ENCODE measurements around the gene NUTM2F. TPM values are rescaled to one million over a fixed set of nuclear protein-coding genes. Genes with fewer than 3 reads are reported as not detected.

NUTM2F gene
- total RNA-seq, 1 experiment from 2014 or later: 0.15 TPM

DNA sequence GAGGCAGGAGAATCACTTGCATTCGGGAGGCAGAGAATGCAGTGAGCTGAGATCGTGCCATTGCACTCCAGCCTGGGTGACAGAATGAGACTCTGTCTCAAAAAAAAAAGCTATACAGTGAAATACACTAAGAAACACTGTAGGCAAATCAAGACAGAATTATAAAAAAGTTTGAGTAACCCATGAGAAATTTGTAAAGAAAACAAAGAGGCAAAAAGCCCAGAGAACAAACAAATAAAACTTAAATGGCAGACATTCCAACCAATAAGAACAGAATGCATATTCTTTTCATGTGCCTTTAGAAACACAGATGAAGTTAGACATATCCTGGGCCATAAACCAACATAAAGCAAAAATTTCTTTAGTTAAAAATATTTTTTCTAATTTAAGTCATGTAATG lies 38.8 kb downstream of the NUTM2F start (continued):
- TF ChIP-seq GABPB1 (CRISPR knock-in tag; IDR thresholded peaks at IDR 0.05) (no peak), TEAD1 (CRISPR knock-in tag; IDR thresholded peaks at IDR 0.05) (no peak), CBFB (CRISPR knock-in tag; IDR thresholded peaks at IDR 0.05; ENCODE audit: low read depth) (no peak)
- TF ChIP-seq, protein P1, sequence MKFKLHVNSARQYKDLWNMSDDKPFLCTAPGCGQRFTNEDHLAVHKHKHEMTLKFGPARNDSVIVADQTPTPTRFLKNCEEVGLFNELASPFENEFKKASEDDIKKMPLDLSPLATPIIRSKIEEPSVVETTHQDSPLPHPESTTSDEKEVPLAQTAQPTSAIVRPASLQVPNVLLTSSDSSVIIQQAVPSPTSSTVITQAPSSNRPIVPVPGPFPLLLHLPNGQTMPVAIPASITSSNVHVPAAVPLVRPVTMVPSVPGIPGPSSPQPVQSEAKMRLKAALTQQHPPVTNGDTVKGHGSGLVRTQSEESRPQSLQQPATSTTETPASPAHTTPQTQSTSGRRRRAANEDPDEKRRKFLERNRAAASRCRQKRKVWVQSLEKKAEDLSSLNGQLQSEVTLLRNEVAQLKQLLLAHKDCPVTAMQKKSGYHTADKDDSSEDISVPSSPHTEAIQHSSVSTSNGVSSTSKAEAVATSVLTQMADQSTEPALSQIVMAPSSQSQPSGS (CRISPR knock-in tag; IDR thresholded peaks at IDR 0.05; ENCODE audit: borderline replicate concordance, low read depth): no peak

DNA sequence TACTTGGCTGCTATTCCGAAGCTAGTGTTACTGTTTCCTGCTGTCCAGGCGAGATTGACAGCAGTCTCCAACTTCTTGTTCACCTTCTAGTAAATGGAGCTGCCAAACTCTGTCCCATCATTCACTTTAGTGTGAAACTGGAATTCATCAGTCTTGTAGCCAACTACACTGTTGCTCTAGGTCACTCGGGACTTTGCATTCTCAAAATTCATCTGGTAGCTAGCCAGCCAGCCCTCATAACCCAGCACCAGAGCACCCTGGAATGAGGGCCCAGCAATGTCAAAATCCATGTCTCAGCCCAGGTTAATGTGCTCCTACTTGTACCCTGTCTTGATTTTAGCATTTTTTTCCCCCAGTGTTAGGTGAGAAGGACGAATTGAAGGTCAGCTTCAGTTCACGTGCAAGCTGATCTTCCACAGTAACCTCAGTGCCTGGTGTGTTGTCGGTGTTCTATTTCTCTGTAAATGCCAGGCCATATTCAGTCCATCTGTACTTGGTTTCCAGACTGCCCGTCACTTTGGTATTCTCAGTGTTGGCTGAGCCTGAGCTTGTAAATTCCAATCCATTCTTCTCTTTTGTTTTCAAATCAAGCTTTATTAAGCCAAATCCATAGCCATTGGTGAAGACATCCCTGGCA lies 40.4 kb downstream of the NUTM2F start:
- Mint-ChIP-seq H3K27me3 (ENCODE audit: low read depth) (no peaks in the 10 kb centered on the region), H3K36me3 (peaks cover 26% of the 10 kb centered on the region), H3K4me1 (no peaks in the 10 kb centered on the region), H3K27ac (no peak overlapping the region), H3K4me3 (no peak overlapping the region), H3K9me3 (peaks cover 8% of the 10 kb centered on the region)
- TF ChIP-seq, protein P2, sequence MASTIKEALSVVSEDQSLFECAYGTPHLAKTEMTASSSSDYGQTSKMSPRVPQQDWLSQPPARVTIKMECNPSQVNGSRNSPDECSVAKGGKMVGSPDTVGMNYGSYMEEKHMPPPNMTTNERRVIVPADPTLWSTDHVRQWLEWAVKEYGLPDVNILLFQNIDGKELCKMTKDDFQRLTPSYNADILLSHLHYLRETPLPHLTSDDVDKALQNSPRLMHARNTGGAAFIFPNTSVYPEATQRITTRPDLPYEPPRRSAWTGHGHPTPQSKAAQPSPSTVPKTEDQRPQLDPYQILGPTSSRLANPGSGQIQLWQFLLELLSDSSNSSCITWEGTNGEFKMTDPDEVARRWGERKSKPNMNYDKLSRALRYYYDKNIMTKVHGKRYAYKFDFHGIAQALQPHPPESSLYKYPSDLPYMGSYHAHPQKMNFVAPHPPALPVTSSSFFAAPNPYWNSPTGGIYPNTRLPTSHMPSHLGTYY (CRISPR knock-in tag; IDR thresholded peaks at IDR 0.05): no peak
- TF ChIP-seq ESRRA (CRISPR knock-in tag; IDR thresholded peaks at IDR 0.05; ENCODE audit: borderline replicate concordance) (no peak), NFATC4 (CRISPR knock-in tag; IDR thresholded peaks at IDR 0.05) (no peak), MYBL2 (CRISPR knock-in tag; IDR thresholded peaks at IDR 0.05) (no peak), ELF4 (CRISPR knock-in tag; IDR thresholded peaks at IDR 0.05; ENCODE audit: low read depth) (no peak), HMGA2 (CRISPR knock-in tag; IDR thresholded peaks at IDR 0.05) (no peak)
- TF ChIP-seq, protein P3, sequence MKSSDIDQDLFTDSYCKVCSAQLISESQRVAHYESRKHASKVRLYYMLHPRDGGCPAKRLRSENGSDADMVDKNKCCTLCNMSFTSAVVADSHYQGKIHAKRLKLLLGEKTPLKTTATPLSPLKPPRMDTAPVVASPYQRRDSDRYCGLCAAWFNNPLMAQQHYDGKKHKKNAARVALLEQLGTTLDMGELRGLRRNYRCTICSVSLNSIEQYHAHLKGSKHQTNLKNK (CRISPR knock-in tag; IDR thresholded peaks at IDR 0.05): no peak
- TF ChIP-seq, protein P4, sequence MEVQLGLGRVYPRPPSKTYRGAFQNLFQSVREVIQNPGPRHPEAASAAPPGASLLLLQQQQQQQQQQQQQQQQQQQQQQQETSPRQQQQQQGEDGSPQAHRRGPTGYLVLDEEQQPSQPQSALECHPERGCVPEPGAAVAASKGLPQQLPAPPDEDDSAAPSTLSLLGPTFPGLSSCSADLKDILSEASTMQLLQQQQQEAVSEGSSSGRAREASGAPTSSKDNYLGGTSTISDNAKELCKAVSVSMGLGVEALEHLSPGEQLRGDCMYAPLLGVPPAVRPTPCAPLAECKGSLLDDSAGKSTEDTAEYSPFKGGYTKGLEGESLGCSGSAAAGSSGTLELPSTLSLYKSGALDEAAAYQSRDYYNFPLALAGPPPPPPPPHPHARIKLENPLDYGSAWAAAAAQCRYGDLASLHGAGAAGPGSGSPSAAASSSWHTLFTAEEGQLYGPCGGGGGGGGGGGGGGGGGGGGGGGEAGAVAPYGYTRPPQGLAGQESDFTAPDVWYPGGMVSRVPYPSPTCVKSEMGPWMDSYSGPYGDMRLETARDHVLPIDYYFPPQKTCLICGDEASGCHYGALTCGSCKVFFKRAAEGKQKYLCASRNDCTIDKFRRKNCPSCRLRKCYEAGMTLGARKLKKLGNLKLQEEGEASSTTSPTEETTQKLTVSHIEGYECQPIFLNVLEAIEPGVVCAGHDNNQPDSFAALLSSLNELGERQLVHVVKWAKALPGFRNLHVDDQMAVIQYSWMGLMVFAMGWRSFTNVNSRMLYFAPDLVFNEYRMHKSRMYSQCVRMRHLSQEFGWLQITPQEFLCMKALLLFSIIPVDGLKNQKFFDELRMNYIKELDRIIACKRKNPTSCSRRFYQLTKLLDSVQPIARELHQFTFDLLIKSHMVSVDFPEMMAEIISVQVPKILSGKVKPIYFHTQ (CRISPR knock-in tag; IDR thresholded peaks at IDR 0.05): no peak
- TF ChIP-seq, protein P5, sequence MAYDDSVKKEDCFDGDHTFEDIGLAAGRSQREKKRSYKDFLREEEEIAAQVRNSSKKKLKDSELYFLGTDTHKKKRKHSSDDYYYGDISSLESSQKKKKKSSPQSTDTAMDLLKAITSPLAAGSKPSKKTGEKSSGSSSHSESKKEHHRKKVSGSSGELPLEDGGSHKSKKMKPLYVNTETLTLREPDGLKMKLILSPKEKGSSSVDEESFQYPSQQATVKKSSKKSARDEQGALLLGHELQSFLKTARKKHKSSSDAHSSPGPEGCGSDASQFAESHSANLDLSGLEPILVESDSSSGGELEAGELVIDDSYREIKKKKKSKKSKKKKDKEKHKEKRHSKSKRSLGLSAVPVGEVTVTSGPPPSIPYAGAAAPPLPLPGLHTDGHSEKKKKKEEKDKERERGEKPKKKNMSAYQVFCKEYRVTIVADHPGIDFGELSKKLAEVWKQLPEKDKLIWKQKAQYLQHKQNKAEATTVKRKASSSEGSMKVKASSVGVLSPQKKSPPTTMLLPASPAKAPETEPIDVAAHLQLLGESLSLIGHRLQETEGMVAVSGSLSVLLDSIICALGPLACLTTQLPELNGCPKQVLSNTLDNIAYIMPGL (CRISPR knock-in tag; IDR thresholded peaks at IDR 0.05): no peak
- ChIA-PET CTCF (no interaction called here), POLR2A (no interaction called here)
- ATAC-seq (no peak), DNase-seq (ENCODE audit: low spot score) (no peak)

DNA sequence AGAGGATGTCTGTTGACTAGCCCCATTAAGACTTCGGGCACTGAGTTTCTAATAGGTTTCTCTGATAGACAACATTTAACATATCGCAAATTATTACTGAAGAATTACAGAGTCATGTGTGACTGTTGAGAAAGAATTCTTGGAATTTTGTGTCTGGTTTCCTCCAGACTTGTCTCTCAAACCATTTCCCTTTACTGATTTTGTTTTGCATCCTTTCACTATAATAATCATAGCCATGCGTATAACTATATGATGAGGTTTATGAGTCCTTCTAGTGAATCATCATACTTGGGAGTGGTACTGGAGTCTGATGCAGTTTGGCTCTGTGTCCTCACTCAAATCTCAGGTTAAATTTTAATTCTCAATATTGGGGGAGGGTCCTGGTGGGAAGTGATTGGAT lies 42.3 kb downstream of the NUTM2F start:
- peaks cover 1% of the 10 kb centered on the region for H3K9me3 Mint-ChIP-seq
- no peaks in the 10 kb centered on the region for H3K27me3 Mint-ChIP-seq (ENCODE audit: low read depth)
- no peak for TF ChIP-seq MYBL2 (CRISPR knock-in tag; IDR thresholded peaks at IDR 0.05)
- TF ChIP-seq ZNF396 (CRISPR knock-in tag; IDR thresholded peaks at IDR 0.05; ENCODE audit: borderline replicate concordance): no peak
- TF ChIP-seq TEAD1 (CRISPR knock-in tag; IDR thresholded peaks at IDR 0.05): no peak
- TF ChIP-seq, protein P6, sequence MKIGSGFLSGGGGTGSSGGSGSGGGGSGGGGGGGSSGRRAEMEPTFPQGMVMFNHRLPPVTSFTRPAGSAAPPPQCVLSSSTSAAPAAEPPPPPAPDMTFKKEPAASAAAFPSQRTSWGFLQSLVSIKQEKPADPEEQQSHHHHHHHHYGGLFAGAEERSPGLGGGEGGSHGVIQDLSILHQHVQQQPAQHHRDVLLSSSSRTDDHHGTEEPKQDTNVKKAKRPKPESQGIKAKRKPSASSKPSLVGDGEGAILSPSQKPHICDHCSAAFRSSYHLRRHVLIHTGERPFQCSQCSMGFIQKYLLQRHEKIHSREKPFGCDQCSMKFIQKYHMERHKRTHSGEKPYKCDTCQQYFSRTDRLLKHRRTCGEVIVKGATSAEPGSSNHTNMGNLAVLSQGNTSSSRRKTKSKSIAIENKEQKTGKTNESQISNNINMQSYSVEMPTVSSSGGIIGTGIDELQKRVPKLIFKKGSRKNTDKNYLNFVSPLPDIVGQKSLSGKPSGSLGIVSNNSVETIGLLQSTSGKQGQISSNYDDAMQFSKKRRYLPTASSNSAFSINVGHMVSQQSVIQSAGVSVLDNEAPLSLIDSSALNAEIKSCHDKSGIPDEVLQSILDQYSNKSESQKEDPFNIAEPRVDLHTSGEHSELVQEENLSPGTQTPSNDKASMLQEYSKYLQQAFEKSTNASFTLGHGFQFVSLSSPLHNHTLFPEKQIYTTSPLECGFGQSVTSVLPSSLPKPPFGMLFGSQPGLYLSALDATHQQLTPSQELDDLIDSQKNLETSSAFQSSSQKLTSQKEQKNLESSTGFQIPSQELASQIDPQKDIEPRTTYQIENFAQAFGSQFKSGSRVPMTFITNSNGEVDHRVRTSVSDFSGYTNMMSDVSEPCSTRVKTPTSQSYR (CRISPR knock-in tag; IDR thresholded peaks at IDR 0.05): no peak
- no peak for TF ChIP-seq NFATC4 (CRISPR knock-in tag; IDR thresholded peaks at IDR 0.05)
- TF ChIP-seq NR1H2 (CRISPR knock-in tag; IDR thresholded peaks at IDR 0.05): no peak
- TF ChIP-seq, protein P7, sequence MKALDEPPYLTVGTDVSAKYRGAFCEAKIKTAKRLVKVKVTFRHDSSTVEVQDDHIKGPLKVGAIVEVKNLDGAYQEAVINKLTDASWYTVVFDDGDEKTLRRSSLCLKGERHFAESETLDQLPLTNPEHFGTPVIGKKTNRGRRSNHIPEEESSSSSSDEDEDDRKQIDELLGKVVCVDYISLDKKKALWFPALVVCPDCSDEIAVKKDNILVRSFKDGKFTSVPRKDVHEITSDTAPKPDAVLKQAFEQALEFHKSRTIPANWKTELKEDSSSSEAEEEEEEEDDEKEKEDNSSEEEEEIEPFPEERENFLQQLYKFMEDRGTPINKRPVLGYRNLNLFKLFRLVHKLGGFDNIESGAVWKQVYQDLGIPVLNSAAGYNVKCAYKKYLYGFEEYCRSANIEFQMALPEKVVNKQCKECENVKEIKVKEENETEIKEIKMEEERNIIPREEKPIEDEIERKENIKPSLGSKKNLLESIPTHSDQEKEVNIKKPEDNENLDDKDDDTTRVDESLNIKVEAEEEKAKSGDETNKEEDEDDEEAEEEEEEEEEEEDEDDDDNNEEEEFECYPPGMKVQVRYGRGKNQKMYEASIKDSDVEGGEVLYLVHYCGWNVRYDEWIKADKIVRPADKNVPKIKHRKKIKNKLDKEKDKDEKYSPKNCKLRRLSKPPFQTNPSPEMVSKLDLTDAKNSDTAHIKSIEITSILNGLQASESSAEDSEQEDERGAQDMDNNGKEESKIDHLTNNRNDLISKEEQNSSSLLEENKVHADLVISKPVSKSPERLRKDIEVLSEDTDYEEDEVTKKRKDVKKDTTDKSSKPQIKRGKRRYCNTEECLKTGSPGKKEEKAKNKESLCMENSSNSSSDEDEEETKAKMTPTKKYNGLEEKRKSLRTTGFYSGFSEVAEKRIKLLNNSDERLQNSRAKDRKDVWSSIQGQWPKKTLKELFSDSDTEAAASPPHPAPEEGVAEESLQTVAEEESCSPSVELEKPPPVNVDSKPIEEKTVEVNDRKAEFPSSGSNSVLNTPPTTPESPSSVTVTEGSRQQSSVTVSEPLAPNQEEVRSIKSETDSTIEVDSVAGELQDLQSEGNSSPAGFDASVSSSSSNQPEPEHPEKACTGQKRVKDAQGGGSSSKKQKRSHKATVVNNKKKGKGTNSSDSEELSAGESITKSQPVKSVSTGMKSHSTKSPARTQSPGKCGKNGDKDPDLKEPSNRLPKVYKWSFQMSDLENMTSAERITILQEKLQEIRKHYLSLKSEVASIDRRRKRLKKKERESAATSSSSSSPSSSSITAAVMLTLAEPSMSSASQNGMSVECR (CRISPR knock-in tag; IDR thresholded peaks at IDR 0.05; ENCODE audit: borderline replicate concordance): no peak
- no peak overlapping the region for H3K4me3 Mint-ChIP-seq
- peaks cover 14% of the 10 kb centered on the region for H3K4me1 Mint-ChIP-seq
- DNase-seq (ENCODE audit: low spot score) (no peak), ATAC-seq (no peak)
- H3K27ac Mint-ChIP-seq: no peak overlapping the region
- ChIA-PET CTCF (no interaction called here), POLR2A (no interaction called here)
- H3K36me3 Mint-ChIP-seq: peaks cover 10% of the 10 kb centered on the region
